Neural cell (in vitro differentiated cells): ENCODE results near the gene MGA. TPM values are rescaled to one million over a fixed set of nuclear protein-coding genes. Genes with fewer than 3 reads are reported as not detected.

ENCODE experiments used
- H2AFZ ChIP-seq: fragments of 200-600, 300-800 bp; sonication (generic), shearing (Covaris generic); 2 replicates; pipeline ENCODE4 v1.6.0; 2014; ENCODE audit warnings: low read depth, mild to moderate bottlenecking, antibody characterized with exemption, low read length, moderate library complexity
- H3F3A ChIP-seq: fragments of 200-600 bp; shearing (Covaris generic); 2 replicates; pipeline ENCODE4 v1.6.1; 2016; ENCODE audit warnings: mild to moderate bottlenecking, moderate library complexity, mixed read lengths, antibody characterized with exemption, low read length; ENCODE audit not compliant: insufficient read depth, poor library complexity, severe bottlenecking
- H3K27ac ChIP-seq: fragments of 200-600, 300-800 bp; sonication (generic), shearing (Covaris generic); 2 replicates; pipeline ENCODE4 v1.5.1; 2014; ENCODE audit warnings: mild to moderate bottlenecking, low read length, moderate library complexity
- H3K27me3 ChIP-seq: fragments of 300-800, 200-600 bp; sonication (generic), shearing (Covaris generic); 2 replicates; pipeline ENCODE4 v1.6.0; 2014; ENCODE audit warnings: mild to moderate bottlenecking, low read depth, low read length, moderate library complexity; ENCODE audit not compliant: insufficient read depth
- H3K36me3 ChIP-seq: fragments of 300-800, 200-600 bp; sonication (generic), shearing (Covaris generic); 2 replicates; pipeline ENCODE4 v1.5.1; 2014; ENCODE audit warnings: mild to moderate bottlenecking, antibody characterized with exemption, low read length, moderate library complexity; ENCODE audit not compliant: insufficient read depth
- H3K4me2 ChIP-seq: fragments of 300-800, 200-600 bp; sonication (generic), shearing (Covaris generic); 2 replicates; pipeline ENCODE4 v1.6.0; 2014; ENCODE audit warnings: mild to moderate bottlenecking, low read length
- H3K4me3 ChIP-seq: fragments of 300-800, 200-600 bp; sonication (generic), shearing (Covaris generic); 2 replicates; pipeline ENCODE4 v1.5.1; 2014; ENCODE audit warnings: mild to moderate bottlenecking, low read length, moderate library complexity
- H3K79me2 ChIP-seq: fragments of 200-600 bp; shearing (Covaris generic); replicated peaks from 2 replicates; pipeline ENCODE4 v1.6.0; 2014; ENCODE audit warnings: mild to moderate bottlenecking, low read length, moderate library complexity; ENCODE audit not compliant: insufficient read depth
- H3K9ac ChIP-seq: fragments of 300-800, 200-600 bp; sonication (generic), shearing (Covaris generic); 2 replicates; pipeline ENCODE4 v1.6.1; 2016; ENCODE audit warnings: mild to moderate bottlenecking, low read length, mixed read lengths
- H3K9me2 ChIP-seq: fragments of 200-600 bp; shearing (Covaris generic); 2 replicates; pipeline ENCODE4 v1.6.1; 2016; ENCODE audit warnings: mild to moderate bottlenecking, low read length, mixed read lengths; ENCODE audit not compliant: insufficient read depth
- H3K9me3 ChIP-seq: fragments of 200-600, 300-800 bp; sonication (generic), shearing (Covaris generic); 2 replicates; pipeline ENCODE4 v1.6.1; 2016; ENCODE audit warnings: mild to moderate bottlenecking, mixed run types, low read length, moderate library complexity, mixed read lengths
- H4K20me1 ChIP-seq: fragments of 200-600 bp; shearing (Covaris generic); 2 replicates; pipeline ENCODE4 v1.6.1; 2016; ENCODE audit warnings: mild to moderate bottlenecking, mixed run types; ENCODE audit not compliant: insufficient read depth
- EP300 ChIP-seq: fragments of 450-650 bp; conservative IDR thresholded peaks from 2 replicates; pipeline ENCODE4 v1.6.1; 2014; ENCODE audit warnings: antibody characterized with exemption, mild to moderate bottlenecking, moderate library complexity; ENCODE audit not compliant: poor library complexity, severe bottlenecking
- EZH2 ChIP-seq: fragments of 200-600, 300-800 bp; shearing (Covaris generic), sonication (generic); IDR thresholded peaks from 2 replicates; pipeline ENCODE4 v1.6.1; 2014; ENCODE audit warnings: antibody characterized with exemption, low read length, borderline replicate concordance, mild to moderate bottlenecking; ENCODE audit not compliant: insufficient read depth, poor library complexity, severe bottlenecking
- MXI1 ChIP-seq: fragments of 450-650 bp; conservative IDR thresholded peaks from 2 replicates; pipeline ENCODE4 v1.6.1; 2014; ENCODE audit warnings: antibody characterized with exemption, mild to moderate bottlenecking; ENCODE audit not compliant: poor library complexity, severe bottlenecking
- POLR2AphosphoS5 ChIP-seq: IDR thresholded peaks from 2 replicates; pipeline ENCODE4 v1.6.1; 2012
- RAD21 ChIP-seq: fragments of 450-650 bp; conservative IDR thresholded peaks from 2 replicates; pipeline ENCODE4 v1.6.1; 2014; ENCODE audit warnings: antibody characterized with exemption, mild to moderate bottlenecking, moderate library complexity
- SMC3 ChIP-seq: fragments of 450-650 bp; conservative IDR thresholded peaks from 2 replicates; pipeline ENCODE4 v1.6.1; 2014; ENCODE audit warnings: antibody characterized with exemption, mild to moderate bottlenecking, moderate library complexity; ENCODE audit not compliant: poor library complexity
- TAF1 ChIP-seq: IDR thresholded peaks from 2 replicates; pipeline ENCODE4 v1.6.1; 2012; ENCODE audit warnings: low read depth
- polyA plus RNA-seq: library from polyadenylated mRNA; depleted of rRNA; stranded (reverse); fragments of >200 nt; gene quantifications from 2 replicates; pipeline ENCODE4 v1.2.3, GENCODE V29; 2014
- TF ChIP-seq, protein P1 (sequence below): fragments of 450-650 bp; IDR thresholded peaks from 2 replicates; pipeline ENCODE4 v1.5.1; 2014; ENCODE audit warnings: antibody characterized with exemption, mild to moderate bottlenecking, moderate library complexity; ENCODE audit not compliant: poor library complexity, severe bottlenecking
- TF ChIP-seq, protein P2 (sequence below): IDR thresholded peaks from 2 replicates; pipeline ENCODE4 v1.6.1; 2012; ENCODE audit warnings: borderline replicate concordance

Gene MGA
- polyA plus RNA-seq, 1 donor from 2014 or later: 13.2 TPM

DNA sequence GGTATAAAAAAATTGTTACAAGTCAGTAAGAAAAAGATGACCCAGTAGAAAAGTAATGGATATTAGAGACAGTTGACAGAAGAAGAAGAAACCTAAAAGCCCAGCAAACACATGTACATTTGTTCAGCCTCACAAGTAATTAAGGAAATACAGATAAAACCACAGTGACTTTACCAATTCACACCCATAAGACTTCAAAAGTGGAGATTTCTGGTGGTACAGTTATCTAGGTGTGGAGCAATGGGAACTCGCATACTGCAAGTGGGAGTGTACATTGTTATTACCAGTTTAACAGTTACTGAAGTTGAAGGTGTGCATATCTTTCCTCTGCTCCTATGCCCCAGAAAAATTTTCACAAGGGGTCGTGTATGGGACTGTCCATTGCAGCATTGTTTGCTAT lies 96.0 kb downstream of the MGA start:
- Histone ChIP-seq H3K27me3 (no peaks in the 10 kb centered on the region), H3K4me3 (no peak overlapping the region), H3K9ac (no peak overlapping the region), H3K27ac (no peak overlapping the region), H3K79me2 (no peaks in the 10 kb centered on the region), H3K4me2 (no peak overlapping the region), H2AFZ (no peak overlapping the region), H3K9me3 (no peaks in the 10 kb centered on the region), H4K20me1 (no peaks in the 10 kb centered on the region), H3F3A (no peaks in the 10 kb centered on the region), H3K9me2 (no peaks in the 10 kb centered on the region), H3K36me3 (no peaks in the 10 kb centered on the region)
- TF ChIP-seq, protein P1, sequence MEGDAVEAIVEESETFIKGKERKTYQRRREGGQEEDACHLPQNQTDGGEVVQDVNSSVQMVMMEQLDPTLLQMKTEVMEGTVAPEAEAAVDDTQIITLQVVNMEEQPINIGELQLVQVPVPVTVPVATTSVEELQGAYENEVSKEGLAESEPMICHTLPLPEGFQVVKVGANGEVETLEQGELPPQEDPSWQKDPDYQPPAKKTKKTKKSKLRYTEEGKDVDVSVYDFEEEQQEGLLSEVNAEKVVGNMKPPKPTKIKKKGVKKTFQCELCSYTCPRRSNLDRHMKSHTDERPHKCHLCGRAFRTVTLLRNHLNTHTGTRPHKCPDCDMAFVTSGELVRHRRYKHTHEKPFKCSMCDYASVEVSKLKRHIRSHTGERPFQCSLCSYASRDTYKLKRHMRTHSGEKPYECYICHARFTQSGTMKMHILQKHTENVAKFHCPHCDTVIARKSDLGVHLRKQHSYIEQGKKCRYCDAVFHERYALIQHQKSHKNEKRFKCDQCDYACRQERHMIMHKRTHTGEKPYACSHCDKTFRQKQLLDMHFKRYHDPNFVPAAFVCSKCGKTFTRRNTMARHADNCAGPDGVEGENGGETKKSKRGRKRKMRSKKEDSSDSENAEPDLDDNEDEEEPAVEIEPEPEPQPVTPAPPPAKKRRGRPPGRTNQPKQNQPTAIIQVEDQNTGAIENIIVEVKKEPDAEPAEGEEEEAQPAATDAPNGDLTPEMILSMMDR: no peak
- no peak for TF ChIP-seq RAD21
- TF ChIP-seq MXI1: no peak
- TF ChIP-seq EZH2: no peak
- no peak for TF ChIP-seq EP300
- TF ChIP-seq, protein P2, sequence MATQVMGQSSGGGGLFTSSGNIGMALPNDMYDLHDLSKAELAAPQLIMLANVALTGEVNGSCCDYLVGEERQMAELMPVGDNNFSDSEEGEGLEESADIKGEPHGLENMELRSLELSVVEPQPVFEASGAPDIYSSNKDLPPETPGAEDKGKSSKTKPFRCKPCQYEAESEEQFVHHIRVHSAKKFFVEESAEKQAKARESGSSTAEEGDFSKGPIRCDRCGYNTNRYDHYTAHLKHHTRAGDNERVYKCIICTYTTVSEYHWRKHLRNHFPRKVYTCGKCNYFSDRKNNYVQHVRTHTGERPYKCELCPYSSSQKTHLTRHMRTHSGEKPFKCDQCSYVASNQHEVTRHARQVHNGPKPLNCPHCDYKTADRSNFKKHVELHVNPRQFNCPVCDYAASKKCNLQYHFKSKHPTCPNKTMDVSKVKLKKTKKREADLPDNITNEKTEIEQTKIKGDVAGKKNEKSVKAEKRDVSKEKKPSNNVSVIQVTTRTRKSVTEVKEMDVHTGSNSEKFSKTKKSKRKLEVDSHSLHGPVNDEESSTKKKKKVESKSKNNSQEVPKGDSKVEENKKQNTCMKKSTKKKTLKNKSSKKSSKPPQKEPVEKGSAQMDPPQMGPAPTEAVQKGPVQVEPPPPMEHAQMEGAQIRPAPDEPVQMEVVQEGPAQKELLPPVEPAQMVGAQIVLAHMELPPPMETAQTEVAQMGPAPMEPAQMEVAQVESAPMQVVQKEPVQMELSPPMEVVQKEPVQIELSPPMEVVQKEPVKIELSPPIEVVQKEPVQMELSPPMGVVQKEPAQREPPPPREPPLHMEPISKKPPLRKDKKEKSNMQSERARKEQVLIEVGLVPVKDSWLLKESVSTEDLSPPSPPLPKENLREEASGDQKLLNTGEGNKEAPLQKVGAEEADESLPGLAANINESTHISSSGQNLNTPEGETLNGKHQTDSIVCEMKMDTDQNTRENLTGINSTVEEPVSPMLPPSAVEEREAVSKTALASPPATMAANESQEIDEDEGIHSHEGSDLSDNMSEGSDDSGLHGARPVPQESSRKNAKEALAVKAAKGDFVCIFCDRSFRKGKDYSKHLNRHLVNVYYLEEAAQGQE: no peak
- TF ChIP-seq POLR2AphosphoS5: no peak
- no peak for TF ChIP-seq SMC3
- TF ChIP-seq TAF1: no peak

DNA sequence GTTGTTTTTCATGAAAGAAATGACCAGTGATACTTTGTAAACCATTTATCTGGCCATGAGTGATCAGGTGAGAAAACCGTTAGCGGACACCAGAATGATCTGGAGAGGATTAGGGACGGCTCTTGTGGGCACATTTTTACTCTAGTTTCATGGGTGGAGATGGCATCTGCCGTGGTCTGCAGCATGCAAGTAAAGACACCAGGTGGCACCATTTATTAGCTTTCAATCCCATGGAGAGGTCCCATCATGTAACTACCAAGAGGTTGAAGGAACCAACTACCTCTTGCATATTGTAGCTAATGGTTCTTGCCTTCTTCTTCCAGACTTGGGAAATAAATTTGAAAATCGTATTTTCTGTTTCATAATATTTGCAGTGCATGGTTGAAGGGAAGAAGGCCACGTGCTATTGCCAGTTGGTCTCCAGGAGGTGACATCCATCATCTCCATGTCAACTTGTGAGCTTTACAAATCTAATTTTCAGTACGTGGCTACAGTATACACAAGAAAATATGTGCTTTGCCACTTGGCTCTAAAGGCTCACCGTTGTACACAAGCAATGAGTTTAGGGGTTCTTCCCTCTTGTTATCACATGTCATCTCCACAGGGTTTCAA lies 112.6 kb downstream of the MGA start:
- Histone ChIP-seq H3F3A (peaks cover 11% of the 10 kb centered on the region), H3K9ac (no peak overlapping the region), H3K79me2 (peaks cover 25% of the 10 kb centered on the region)

More for the DNA sequence above, 112.6 kb downstream of the MGA start:
- Histone ChIP-seq H3K4me2 (no peak overlapping the region), H3K4me3 (peak overlapping the region; percentile 81), H3K36me3 (no peaks in the 10 kb centered on the region), H3K27me3 (no peaks in the 10 kb centered on the region), H3K9me2 (no peaks in the 10 kb centered on the region), H3K9me3 (no peaks in the 10 kb centered on the region), H4K20me1 (no peaks in the 10 kb centered on the region), H2AFZ (no peak overlapping the region), H3K27ac (no peak overlapping the region)
- TF ChIP-seq MXI1: no peak
- peak; percentile 75 for TF ChIP-seq SMC3
- TF ChIP-seq EZH2: no peak
- TF ChIP-seq RAD21: peak; percentile 68
- TF ChIP-seq, protein P1: peak; percentile 64
